Islet precursor cell (in vitro differentiated cells): ENCODE data around the gene BTN2A1.
"Not testable (repeated sequence)": the region's sequence is repeated elsewhere in the genome, so short reads cannot be mapped to it uniquely, and the experiment has no call there.

Experiments used
- DNase-seq: peaks from one replicate; pipeline ENCODE4 v3.0.0-alpha.2; 2018

Gene BTN2A1

GRCh38 chr6:26457806-26458688 lies at the start of gene BTN2A1:
Gene BTN2A1, plus strand, starts transcription at chr6:26457955. Its CDS starts 682 bp downstream, at chr6:26458637.
- peak; percentile 93 for DNase-seq

- DNase-seq = no peak
Measured at GRCh38 chr6:26408828-26409730, 48.7 kb upstream of the BTN2A1 start.

GRCh38 chr6:26411751-26412150 lies 46.0 kb upstream of the BTN2A1 start:
- DNase-seq = no peak

GRCh38 chr6:26412228-26412627 lies 45.5 kb upstream of the BTN2A1 start:
- no peak for DNase-seq

DNA sequence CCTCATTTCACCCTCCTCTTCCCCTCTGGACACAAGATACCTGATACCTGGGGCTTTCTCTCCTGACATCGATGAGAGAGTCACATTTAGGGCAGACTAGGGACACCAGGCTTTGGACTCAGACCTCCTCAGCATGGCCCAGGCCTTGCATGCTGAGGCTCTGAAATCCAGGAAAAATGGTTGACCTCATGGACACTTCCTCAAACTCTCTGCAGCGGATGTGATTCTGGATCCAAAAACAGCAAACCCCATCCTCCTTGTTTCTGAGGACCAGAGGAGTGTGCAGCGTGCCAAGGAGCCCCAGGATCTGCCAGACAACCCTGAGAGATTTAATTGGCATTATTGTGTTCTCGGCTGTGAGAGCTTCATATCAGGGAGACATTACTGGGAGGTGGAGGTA lies 44.8 kb upstream of the BTN2A1 start:
- no peak for DNase-seq

DNA sequence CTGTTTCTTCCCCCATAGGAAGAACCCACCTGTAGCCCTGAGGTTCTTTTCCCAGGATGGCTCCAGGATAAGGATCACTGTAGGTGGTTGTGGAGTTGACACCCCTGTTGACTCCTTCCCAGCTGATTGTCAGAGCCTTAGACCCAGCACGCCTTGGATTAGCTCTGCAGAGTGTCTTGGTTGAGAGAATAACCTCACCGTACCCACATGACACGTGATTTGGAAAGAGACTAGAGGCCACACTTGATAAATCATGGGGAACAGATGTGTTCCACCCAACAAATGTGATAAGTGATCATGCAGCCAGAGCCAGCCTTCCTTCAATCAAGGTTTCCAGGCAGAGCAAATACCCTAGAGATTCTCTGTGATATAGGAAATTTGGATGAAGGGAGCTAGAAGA lies 43.5 kb upstream of the BTN2A1 start:
- no peak for DNase-seq

GRCh38 chr6:26415036-26415614 lies 42.6 kb upstream of the BTN2A1 start:
- no peak for DNase-seq

DNA sequence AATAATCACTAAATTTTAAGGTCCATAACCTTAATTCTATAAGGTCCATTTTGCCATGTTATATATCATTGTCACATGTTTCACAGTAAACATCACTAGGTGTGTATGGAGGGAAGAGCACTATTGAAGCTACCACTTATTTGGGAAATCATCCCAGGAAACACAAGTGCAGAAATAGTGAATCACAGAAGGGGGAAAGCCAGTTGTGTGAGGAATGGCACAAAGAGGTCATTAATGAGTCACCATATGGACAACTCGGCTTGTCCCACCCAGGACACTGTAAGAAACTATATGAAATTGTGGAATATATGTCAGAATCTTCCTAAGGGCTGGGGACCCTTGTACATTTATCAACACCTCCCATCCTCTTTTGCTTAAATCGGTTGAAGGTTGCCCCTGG lies 42.0 kb upstream of the BTN2A1 start:
- DNase-seq = no peak

GRCh38 chr6:26416288-26416687 lies 41.5 kb upstream of the BTN2A1 start:
- DNase-seq = no peak

DNA sequence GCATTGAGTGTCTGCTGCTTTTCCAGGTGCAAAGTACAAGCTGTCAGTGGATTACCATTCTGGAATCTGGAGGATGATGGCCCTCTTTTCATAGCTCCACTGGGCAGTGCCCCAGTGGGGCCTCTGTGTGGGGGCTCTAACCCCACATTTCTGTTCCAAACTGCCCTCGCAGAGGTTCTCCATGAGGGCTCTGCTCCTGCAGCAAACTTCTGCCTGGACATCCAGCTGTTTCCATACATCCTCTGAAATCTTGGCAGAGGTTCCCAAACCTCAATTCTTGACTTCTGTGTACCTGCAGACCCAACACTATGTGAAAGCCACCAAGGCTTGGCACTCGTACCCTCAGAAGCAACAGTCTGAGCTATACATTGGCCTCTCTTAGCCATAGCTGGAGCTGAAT lies 39.7 kb upstream of the BTN2A1 start:
- not testable (repeated sequence) for DNase-seq

- not testable (repeated sequence) for DNase-seq
Measured at GRCh38 chr6:26418795-26419194, 39.0 kb upstream of the BTN2A1 start.

DNA sequence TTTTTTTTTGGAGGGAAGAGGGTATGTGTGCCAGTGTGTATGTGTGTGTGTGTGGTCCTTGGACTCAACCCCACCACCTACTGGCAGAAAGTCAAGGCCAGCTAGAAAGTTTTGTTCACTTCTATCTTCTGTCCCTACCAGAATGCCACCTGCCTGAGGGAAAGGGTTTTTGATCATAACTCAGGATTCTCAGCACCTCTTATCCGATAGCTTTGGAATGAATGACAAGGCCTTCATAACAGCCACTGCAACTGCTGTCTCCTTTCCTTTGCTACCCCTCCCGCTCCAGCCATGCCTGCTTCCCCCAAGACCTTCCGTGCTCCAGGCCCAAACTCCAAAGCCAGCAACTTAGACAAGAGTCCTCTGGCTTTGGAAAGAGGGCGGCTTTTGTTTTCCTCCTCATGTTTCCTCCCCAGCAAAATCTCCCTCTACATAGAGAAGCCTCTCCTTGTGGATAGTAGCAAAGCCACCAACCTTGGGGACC lies 37.0 kb upstream of the BTN2A1 start:
- no peak for DNase-seq

- peak; percentile 89 for DNase-seq
Measured at GRCh38 chr6:26421259-26422144, 36.3 kb upstream of the BTN2A1 start.

- DNase-seq = no peak
Measured at GRCh38 chr6:26422329-26422728, 35.4 kb upstream of the BTN2A1 start.

DNA sequence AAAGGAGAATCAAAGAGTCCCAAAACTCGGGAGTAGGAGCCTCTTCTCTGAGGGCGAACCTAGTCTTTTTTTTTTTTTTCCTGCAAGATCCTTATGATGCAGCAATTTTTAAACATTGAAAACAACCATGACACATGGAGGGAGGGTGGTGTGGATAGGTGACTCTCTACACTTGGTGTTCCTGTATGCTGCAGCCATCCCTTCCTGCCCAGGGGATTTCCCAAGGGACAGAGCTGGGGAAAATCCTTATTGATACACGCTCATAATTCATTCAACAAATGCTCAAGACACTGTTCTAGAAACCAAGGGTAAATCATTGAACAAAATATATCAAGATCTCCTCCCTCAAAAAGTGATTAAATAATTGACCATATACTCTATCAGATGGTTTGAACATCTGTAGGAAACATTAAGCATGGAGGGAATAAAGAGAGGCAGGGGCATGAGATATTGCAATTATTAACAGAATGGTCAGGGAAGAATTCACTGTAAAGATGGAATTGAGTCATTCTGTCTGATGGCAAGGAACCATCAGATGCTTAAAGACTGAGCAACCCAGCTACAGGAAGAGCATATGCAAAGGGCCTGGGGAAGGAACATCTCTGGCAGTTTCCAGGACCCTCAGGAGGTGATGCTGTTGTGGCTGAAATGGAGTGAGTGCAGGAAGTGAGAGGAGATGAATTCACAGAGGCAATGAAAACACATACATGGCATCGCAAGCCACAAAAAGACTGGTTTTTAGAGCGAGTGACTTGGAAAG lies 30.9 kb upstream of the BTN2A1 start:
- no peak for DNase-seq

DNA sequence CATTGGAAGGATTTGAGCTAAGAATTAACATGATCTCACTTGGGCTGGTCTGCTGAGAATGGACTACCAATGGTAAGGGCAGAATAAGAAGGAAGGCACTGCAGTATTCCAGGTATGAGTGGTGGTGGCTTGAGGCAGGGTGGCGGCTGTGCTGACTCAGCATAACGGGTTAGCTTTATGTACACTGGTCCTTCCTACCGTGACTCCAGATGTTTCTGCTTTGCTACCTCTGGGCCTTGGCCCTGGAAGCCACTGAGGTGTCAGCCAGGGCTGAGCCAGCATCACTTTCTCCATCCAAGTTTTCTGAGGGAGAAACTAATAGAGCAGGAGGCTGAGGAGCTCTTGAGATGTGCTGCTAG lies 30.3 kb upstream of the BTN2A1 start:
- no peak for DNase-seq

GRCh38 chr6:26428206-26428605 lies 29.5 kb upstream of the BTN2A1 start:
- DNase-seq = no peak

- DNase-seq = no peak
Measured at GRCh38 chr6:26430787-26431186, 27.0 kb upstream of the BTN2A1 start.

DNA sequence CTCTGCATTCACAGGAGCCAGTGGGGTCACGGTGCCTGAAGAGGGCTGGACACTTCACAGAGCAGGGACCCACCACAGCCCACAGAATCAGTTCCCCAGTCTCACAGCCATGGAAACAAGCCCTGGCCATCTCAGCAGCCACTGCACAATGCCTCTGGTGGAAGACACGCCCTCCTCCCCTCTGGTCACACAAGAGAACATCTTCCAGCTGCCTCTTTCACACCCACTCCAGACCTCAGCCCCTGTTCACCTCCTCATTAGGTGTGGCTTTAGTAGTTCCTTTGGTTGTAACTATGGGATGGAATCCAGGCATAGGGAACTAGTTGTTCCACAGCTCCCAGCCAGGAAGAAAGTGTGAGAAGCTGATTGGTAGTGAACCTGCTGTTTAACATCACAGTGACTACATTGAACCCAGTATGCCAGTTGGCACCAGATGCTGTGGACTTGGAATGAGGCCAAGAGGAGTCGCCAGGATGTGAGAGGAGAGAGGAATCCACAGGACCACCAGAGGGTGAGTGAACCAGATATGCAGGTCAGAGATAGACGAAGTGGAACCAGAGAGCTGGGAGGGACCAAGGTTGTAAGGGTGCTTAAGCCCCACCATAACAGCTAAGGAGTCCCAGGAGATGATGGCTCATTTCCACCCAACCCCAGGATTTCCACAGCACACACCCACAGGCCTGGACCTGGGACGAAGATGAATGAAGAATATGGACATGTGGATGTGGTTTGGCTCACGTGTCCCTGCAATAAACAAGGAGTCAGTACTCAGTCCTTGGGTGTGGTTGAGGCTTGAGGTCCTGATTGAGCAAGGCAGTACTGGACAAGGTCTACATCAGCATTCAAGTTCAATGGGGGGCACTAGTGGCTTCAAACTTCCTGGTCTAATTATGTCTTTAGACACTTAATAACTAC lies 26.2 kb upstream of the BTN2A1 start:
- no peak for DNase-seq

DNA sequence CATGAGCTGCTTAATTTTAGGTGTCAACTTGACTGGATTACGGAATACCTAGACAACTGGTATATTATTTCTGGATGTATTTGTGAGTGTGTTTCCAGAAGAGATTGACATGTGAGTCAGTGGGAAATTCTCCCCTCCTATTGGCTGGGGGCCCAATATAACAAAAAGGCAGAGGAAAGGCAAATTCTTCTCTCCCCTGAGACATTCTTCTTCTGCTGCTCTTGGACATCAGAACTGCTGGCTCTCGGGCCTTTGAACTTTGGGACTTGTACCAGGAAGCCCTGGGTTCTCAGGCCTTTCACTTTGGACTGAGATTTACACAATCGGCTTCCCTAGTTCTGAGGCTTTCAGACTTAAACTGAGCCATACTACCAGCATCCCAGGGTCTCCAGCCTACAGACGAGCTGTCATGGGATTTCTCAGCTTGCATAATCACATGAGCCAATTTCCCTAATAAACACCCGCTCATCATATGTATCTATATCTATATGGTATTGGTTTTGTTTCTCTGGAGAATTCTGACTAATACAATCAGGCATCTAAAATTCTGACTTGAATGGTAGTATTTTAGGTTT lies 25.0 kb upstream of the BTN2A1 start:
- no peak for DNase-seq
